ENCODE measurements around the gene DHRSX. TPM values are rescaled to one million over a fixed set of nuclear protein-coding genes. Genes with fewer than 3 reads are reported as not detected.

DHRSX gene
- total and polyA plus RNA-seq, 2 experiments from 2014 or later: 15.2 to 30.2 TPM

DNA sequence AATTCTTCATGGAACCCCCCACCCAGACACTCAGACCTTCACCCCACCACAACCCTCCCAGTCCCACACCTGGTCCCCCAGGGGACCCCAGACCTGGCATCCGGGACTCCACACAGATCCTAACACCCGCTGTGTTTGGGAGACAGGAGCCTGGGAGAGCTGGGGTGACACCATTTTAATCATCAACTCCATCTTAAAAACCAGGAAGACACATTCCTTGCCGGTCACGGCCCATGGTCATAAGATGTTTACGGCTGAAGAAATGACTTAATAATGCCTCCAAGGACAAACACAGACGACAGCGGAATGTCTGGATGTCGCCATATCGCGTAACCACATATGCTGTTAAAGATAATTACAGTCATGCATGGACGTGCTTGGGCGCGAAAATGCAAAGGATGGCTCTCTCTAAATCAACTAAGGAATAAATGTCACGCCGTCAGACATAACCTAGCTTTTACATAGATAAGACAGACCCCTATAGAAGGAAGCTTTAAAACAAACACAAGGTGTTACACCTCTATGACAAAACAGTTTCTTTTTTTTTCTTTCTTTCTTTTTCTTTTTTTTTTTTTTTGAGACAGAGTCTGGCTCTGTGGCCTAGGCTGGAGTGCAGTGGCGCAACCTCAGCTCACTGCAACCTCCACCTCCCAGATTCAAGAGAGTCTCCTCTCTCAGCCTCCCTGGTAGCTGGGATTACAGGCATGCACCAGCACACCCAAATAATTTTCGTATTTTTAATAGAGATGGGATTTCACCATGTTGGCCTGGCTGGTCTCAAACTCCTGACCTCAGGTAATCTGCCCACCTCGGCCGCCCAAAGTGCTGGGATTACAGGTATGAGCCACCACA, 2.1 kb upstream of the DHRSX start:
- Histone ChIP-seq H3K9ac (no peak overlapping the region), H3K9me2 (ENCODE audit: insufficient read depth) (no peaks in the 10 kb centered on the region), H3K4me2 (ENCODE audit: unreplicated experiment) (no peak overlapping the region), H4K20me1 (ENCODE audit: insufficient read depth) (no peaks in the 10 kb centered on the region), H3K4me3 (no peak overlapping the region), H2AFZ (peak overlapping the region; percentile 9; the same call in 1 of the 2 replicates), H3K4me1 (ENCODE audit: insufficient read depth) (peaks cover 17% of the 10 kb centered on the region), H3K79me2 (ENCODE audit: insufficient read depth) (peaks cover 25% of the 10 kb centered on the region), H3F3A (ENCODE audit: insufficient read depth) (peaks cover 17% of the 10 kb centered on the region), H3K27me3 (replicated peaks; ENCODE audit: insufficient read depth) (no peaks in the 10 kb centered on the region), H3K36me3 (ENCODE audit: low read depth) (no peaks in the 10 kb centered on the region), H3K27ac (no peak overlapping the region), H3K9me3 (ENCODE audit: low read depth) (no peaks in the 10 kb centered on the region)
- 52 to 55% methylated on average over 19 of the region's 19 CpGs for WGBS, 2 experiments (ENCODE audit: low coverage in 1 of 2, low lambda C conversion rate in 2 of 2, missing lambda C conversion rate in 2 of 2)
- TF ChIP-seq EZH2 (IDR thresholded peaks at IDR 0.05; ENCODE audit: insufficient read depth, poor library complexity, severe bottlenecking): no peak
- no peak for TF ChIP-seq EZH2phosphoT487 (IDR thresholded peaks at IDR 0.05; ENCODE audit: insufficient read depth, low read depth)
- in situ Hi-C loops (cut with MboI): no loop called here
- peak; percentile 39 for DNase-seq

DNA sequence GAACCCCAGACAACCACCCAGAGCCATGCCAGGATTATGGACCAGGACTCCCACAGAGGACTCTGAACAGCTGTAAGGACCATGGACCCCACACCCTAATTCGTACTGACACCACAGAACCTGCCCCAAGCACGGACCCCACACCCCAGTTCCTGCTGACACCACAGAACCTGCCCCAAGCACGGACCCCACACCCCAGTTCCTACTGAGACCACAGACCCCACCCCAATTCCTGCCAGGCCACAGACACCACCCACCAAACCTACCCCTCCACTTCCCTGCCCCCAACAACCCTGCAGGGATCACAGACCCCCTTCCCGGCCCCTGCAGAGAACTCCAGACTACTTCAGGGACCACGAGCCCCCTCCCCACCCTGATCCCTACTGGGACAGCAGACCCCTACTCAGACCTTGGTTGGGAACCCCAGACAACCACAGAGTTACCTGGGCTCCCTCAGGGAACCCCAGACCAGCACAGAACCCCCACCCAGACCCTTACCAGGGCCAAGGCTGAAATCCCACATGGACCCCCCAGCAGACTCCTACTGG, 1.4 kb upstream of the DHRSX start:
- Histone ChIP-seq H3K4me3 (no peak overlapping the region), H3K79me2 (ENCODE audit: insufficient read depth) (peaks cover 32% of the 10 kb centered on the region), H3K36me3 (ENCODE audit: low read depth) (no peaks in the 10 kb centered on the region), H3K9me2 (ENCODE audit: insufficient read depth) (no peaks in the 10 kb centered on the region), H3K27ac (no peak overlapping the region), H2AFZ (peak overlapping the region; percentile 9; the same call in 1 of the 2 replicates), H3K9ac (no peak overlapping the region), H3K4me1 (ENCODE audit: insufficient read depth) (peaks cover 24% of the 10 kb centered on the region), H3K27me3 (replicated peaks; ENCODE audit: insufficient read depth) (no peaks in the 10 kb centered on the region), H4K20me1 (ENCODE audit: insufficient read depth) (no peaks in the 10 kb centered on the region), H3F3A (ENCODE audit: insufficient read depth) (peaks cover 22% of the 10 kb centered on the region), H3K9me3 (ENCODE audit: low read depth) (no peaks in the 10 kb centered on the region), H3K4me2 (ENCODE audit: unreplicated experiment) (no peak overlapping the region)
- no peak for DNase-seq
- in situ Hi-C loops (cut with MboI): no loop called here
- WGBS, 2 experiments (ENCODE audit: low coverage in 1 of 2, low lambda C conversion rate in 2 of 2, missing lambda C conversion rate in 2 of 2): 75 to 80% methylated on average over 1 to 5 of the region's 5 CpGs
- TF ChIP-seq EZH2 (IDR thresholded peaks at IDR 0.05; ENCODE audit: insufficient read depth, poor library complexity, severe bottlenecking) (no peak), EZH2phosphoT487 (IDR thresholded peaks at IDR 0.05; ENCODE audit: insufficient read depth, low read depth) (no peak)

DNA sequence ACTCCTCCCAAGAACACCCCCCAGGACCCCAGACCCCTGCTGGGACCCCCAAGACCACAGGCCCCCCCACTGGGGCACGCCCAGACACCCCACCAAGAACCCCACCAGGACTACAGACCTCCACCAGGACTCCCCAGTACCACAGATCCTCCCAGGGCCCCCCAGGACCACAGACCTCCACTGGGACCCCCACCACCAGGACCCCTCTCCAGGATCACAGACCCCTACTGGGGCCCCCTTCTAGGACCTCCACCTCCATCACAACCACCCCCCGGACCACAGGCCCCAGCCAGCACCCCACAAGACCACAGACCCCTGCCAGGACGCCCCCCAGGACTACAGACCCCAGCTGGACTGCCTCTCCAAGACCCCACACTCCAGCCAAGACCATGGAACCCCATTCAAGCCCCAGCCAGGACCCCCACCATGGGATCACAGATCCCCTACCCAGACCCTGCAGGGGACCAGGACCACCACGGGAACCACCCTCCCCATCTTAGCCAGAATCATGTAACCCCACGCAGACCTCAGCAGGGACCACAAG, 855 bp upstream of the DHRSX start:
- H3K27ac ChIP-seq: no peak overlapping the region
- H3K4me1 ChIP-seq (ENCODE audit: insufficient read depth): peaks cover 25% of the 10 kb centered on the region
- no peak overlapping the region for H3K4me2 ChIP-seq (ENCODE audit: unreplicated experiment)
- H3K9me3 ChIP-seq (ENCODE audit: low read depth): no peaks in the 10 kb centered on the region
- DNase-seq: no peak
- H3K27me3 ChIP-seq (replicated peaks; ENCODE audit: insufficient read depth): no peaks in the 10 kb centered on the region
- 76 to 88% methylated on average over 3 to 5 of the region's 5 CpGs for WGBS, 2 experiments (ENCODE audit: low coverage in 1 of 2, low lambda C conversion rate in 2 of 2, missing lambda C conversion rate in 2 of 2)
- H3F3A ChIP-seq (ENCODE audit: insufficient read depth): peaks cover 22% of the 10 kb centered on the region
- H3K9ac ChIP-seq: no peak overlapping the region
- in situ Hi-C loops (cut with MboI): no loop called here
- no peaks in the 10 kb centered on the region for H4K20me1 ChIP-seq (ENCODE audit: insufficient read depth)
- H2AFZ ChIP-seq: no peak overlapping the region
- H3K36me3 ChIP-seq (ENCODE audit: low read depth): no peaks in the 10 kb centered on the region
- H3K4me3 ChIP-seq: no peak overlapping the region
- H3K79me2 ChIP-seq (ENCODE audit: insufficient read depth): peaks cover 37% of the 10 kb centered on the region
- TF ChIP-seq EZH2 (IDR thresholded peaks at IDR 0.05; ENCODE audit: insufficient read depth, poor library complexity, severe bottlenecking): no peak
- TF ChIP-seq EZH2phosphoT487 (IDR thresholded peaks at IDR 0.05; ENCODE audit: insufficient read depth, low read depth): no peak
- no peaks in the 10 kb centered on the region for H3K9me2 ChIP-seq (ENCODE audit: insufficient read depth)

DNA sequence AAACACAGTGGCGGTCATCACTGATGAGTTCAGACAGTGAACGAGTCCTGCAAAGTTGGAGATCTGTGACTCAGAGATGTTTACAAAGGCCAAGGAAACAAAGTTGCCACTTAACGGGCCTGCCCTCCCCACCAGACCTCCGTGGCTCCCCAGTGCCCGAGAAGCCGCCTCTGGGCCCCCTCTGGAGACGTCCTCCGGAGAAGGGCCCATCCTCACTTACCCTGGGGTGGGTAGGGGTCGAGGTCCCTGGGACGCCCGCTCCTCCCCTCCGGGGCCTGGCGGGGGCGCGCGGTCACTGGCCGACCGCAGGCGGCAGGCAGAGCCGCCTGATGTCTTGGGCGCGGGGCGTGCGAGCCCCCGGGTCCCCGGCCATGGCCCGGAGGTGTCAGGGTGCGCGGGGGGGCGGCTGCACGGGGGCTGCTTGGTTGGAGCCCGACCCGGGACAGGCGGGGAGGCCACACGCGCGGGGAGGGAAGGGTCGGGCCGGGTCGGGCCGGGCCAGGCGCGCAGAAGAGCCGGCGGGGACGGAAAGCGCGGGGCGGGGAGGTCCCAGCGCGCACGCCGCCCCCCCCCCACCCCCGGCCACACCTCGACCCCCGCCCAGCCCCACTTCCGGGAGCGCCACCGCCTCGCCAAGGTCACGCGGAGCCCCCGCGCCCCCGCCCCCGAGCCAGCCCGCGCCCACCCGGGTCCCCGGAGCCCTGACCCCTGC, 529 bp downstream of the DHRSX start:
- Histone ChIP-seq H3K4me1 (ENCODE audit: insufficient read depth) (peaks cover 25% of the 10 kb centered on the region), H3F3A (ENCODE audit: insufficient read depth) (peaks cover 22% of the 10 kb centered on the region), H3K9ac (peak overlapping the region; percentile 96), H3K79me2 (ENCODE audit: insufficient read depth) (peaks cover 51% of the 10 kb centered on the region), H3K27ac (peak overlapping the region; percentile 75), H3K9me3 (ENCODE audit: low read depth) (no peaks in the 10 kb centered on the region), H3K9me2 (ENCODE audit: insufficient read depth) (no peaks in the 10 kb centered on the region), H3K4me2 (ENCODE audit: unreplicated experiment) (peak overlapping the region; percentile 82), H3K36me3 (ENCODE audit: low read depth) (no peaks in the 10 kb centered on the region), H2AFZ (peak overlapping the region; percentile 85), H3K27me3 (replicated peaks; ENCODE audit: insufficient read depth) (no peaks in the 10 kb centered on the region), H4K20me1 (ENCODE audit: insufficient read depth) (no peaks in the 10 kb centered on the region), H3K4me3 (peak overlapping the region; percentile 91)
- TF ChIP-seq EZH2 (IDR thresholded peaks at IDR 0.05; ENCODE audit: insufficient read depth, poor library complexity, severe bottlenecking): no peak
- peak; percentile 89 for DNase-seq
- in situ Hi-C loops (cut with MboI): no loop called here
- 1 to 3% methylated on average over 18 to 23 of the region's 70 CpGs for WGBS, 2 experiments (ENCODE audit: low coverage in 1 of 2, low lambda C conversion rate in 2 of 2, missing lambda C conversion rate in 2 of 2)

Data from GM23248 (cell line).